Mesodermal cell (in vitro differentiated cells): ENCODE measurements around the gene AGBL4.

Experiments used
- H3K27ac ChIP-seq: 2 replicates; pipeline ENCODE4 v1.7.0; 2013; ENCODE audit warnings: mild to moderate bottlenecking, low read depth, low read length, moderate library complexity; ENCODE audit not compliant: severe bottlenecking
- H3K36me3 ChIP-seq: 2 replicates; pipeline ENCODE4 v1.7.1; 2013; ENCODE audit warnings: mild to moderate bottlenecking, low read length, moderate library complexity; ENCODE audit not compliant: control insufficient read depth, insufficient read depth
- H3K4me1 ChIP-seq: one replicate; pipeline ENCODE4 v1.7.1; 2013; ENCODE audit warnings: mild to moderate bottlenecking, low read length; ENCODE audit not compliant: insufficient read depth, control insufficient read depth, poor library complexity, severe bottlenecking
- H3K4me3 ChIP-seq: 2 replicates; pipeline ENCODE4 v1.7.0; 2013; ENCODE audit warnings: low read length, control low read depth, mild to moderate bottlenecking; ENCODE audit not compliant: insufficient read depth, poor library complexity, severe bottlenecking; ENCODE audit errors: extremely low read depth
- H3K9me3 ChIP-seq: 2 replicates; pipeline ENCODE4 v1.7.1; 2013; ENCODE audit warnings: mild to moderate bottlenecking, low read length, moderate library complexity; ENCODE audit not compliant: control insufficient read depth
- WGBS, 2 experiments: methylation state at CpG; one replicate each; pipeline ENCODE4 v1.1.5; 2013; ENCODE audit warnings: missing lambda C conversion rate in 2 of 2; ENCODE audit not compliant: insufficient coverage in 2 of 2; 5-methylcytosine and 5-hydroxymethylcytosine counted together

AGBL4 gene

GRCh38 chr1:48757363-48757762 lies 1266.4 kb downstream of the AGBL4 start:
- 80% methylated on average over 2 of the region's 2 CpGs; no CpG with 5 or more reads in 1 of the 2 experiments for WGBS, 2 experiments
- Histone ChIP-seq H3K36me3 (peaks cover 15% of the 10 kb centered on the region), H3K4me3 (no peak overlapping the region), H3K9me3 (no peaks in the 10 kb centered on the region), H3K4me1 (no peaks in the 10 kb centered on the region), H3K27ac (no peak overlapping the region)

DNA sequence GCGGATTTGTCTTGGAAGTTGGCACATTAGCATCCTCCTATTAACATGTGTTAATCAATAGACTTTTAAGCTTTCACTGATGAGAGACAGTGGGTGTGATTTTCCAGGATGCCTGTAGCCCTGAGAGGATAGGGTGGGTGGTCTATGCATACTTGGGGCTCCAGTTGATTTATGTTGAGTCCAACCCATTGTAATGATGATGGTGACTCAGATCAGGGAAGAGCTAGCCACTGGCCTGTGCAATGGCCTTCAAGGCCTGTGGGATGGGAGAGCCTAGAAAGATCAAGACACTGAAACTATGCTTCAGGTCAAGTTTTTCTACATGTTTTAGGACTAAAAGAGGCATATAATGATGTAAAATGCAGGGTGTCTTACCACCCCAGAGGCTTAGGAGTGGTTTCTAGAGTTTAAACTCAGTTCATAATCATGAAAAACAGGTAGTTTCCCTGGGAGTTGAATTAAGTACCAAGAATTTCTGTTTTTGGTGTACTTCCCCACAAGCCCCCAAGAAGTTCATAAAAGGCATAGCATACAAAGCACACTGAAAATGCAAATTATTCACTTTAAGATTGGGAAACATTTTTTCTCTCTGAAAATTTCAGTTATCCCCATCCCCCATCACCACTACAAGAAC lies 1267.0 kb downstream of the AGBL4 start:
- no CpG with 5 or more reads among the region's 1 CpG for WGBS, 2 experiments

GRCh38 chr1:48753293-48753692 lies 1270.5 kb downstream of the AGBL4 start:
- H3K27ac ChIP-seq = no peak overlapping the region
- 78 to 100% methylated on average over 1 of the region's 1 CpG for WGBS, 2 experiments
- no peaks in the 10 kb centered on the region for H3K9me3 ChIP-seq
- peaks cover 5% of the 10 kb centered on the region for H3K36me3 ChIP-seq
- no peaks in the 10 kb centered on the region for H3K4me1 ChIP-seq
- no peak overlapping the region for H3K4me3 ChIP-seq

More for the DNA sequence above, 1267.0 kb downstream of the AGBL4 start:
- Histone ChIP-seq H3K4me1 (no peaks in the 10 kb centered on the region), H3K36me3 (peaks cover 15% of the 10 kb centered on the region), H3K4me3 (no peak overlapping the region), H3K9me3 (no peaks in the 10 kb centered on the region), H3K27ac (no peak overlapping the region)

DNA sequence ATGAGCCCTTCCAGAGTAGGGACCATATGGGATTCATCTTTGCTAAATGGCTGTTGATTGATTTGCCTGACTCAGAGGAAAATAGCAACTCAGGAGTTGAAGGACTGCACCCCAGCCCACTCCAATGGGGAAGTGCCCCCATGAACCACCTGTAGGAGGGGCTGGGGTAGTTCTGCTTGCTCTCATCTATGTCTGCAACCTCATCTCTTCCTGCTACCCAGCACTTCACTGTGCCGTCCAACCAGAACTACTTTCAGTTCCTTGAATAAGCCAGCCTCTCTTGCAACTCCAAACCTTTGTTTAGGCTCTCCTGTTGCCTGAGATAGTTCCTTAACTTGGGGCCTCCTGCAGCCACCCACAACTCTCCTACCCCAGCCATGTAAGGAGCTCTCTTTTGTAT lies 1273.6 kb downstream of the AGBL4 start:
- Histone ChIP-seq H3K4me3 (no peak overlapping the region), H3K9me3 (no peaks in the 10 kb centered on the region), H3K27ac (no peak overlapping the region), H3K4me1 (no peaks in the 10 kb centered on the region), H3K36me3 (peaks cover 3% of the 10 kb centered on the region)
- 82 to 100% methylated on average over 1 of the region's 1 CpG for WGBS, 2 experiments

DNA sequence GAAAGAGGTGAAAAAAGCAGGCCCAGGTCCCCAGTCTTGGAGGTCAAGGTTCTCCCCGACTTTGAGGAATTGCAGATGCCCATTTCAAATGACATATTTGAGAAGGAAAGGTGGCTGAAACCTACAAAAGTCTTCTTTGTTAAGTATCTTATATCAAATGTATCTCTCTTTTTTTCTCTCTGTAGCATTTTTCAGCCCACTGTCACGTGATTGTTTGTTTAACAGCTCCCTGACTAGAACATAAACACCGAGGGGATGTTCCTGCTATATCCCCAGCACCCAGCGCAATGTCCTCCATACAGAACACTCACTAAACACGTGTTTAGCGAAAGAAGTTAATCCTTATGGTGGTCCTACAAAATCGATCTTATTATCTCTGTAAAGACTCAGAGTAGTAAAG lies 1274.7 kb downstream of the AGBL4 start:
- WGBS, 2 experiments = 82 to 85% methylated on average over 3 to 4 of the region's 7 CpGs
- H3K36me3 ChIP-seq = no peaks in the 10 kb centered on the region

DNA sequence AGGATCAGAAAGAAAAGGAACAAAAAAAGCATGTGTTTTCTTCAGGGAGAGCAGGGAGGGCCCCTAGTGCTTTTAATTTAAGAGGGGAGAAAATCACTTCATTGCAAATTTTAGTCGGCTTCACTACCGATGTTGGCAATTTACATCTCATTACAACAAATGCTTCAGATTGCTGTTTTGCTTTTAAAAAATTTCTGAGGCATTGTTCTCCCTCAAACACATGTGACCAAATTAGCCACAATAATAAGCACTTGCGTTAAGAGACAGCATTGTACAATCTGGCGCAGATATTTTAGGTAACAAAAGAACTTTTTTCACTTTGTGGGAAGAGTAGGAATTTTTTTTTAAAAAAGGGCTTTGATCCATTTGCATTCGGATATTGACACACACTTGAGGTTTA lies 1276.8 kb downstream of the AGBL4 start:
- no peaks in the 10 kb centered on the region for H3K9me3 ChIP-seq
- H3K36me3 ChIP-seq = no peaks in the 10 kb centered on the region
- no peak overlapping the region for H3K4me3 ChIP-seq
- no peaks in the 10 kb centered on the region for H3K4me1 ChIP-seq
- no peak overlapping the region for H3K27ac ChIP-seq
- 90 to 100% methylated on average over 1 to 3 of the region's 5 CpGs for WGBS, 2 experiments

More for the DNA sequence above, 1274.7 kb downstream of the AGBL4 start:
- Histone ChIP-seq H3K9me3 (no peaks in the 10 kb centered on the region), H3K4me3 (no peak overlapping the region), H3K27ac (no peak overlapping the region), H3K4me1 (no peaks in the 10 kb centered on the region)

DNA sequence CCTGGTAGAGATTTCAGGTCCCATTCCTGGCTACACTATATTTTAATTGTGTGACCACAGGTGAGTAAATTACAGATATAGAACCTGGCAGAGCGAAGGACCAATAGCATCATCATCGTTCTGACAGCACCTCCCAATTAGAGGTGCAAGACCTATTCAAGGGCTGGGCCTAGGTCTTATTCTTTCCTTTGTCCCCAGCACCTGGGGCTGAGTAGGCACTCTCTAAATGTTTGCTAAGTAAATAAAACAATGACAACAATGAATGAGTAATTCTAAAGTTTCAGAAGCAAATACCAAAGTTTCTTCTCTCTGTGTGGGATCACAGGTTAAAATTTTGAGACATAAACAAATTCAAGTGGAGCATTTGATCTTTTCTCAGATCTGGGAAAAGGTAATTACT lies 1279.7 kb downstream of the AGBL4 start:
- no peak overlapping the region for H3K27ac ChIP-seq
- H3K4me3 ChIP-seq = no peak overlapping the region
- no peaks in the 10 kb centered on the region for H3K4me1 ChIP-seq
- no peaks in the 10 kb centered on the region for H3K9me3 ChIP-seq
- 89% methylated on average over 2 of the region's 2 CpGs; no CpG with 5 or more reads in 1 of the 2 experiments for WGBS, 2 experiments
- H3K36me3 ChIP-seq = peaks cover 6% of the 10 kb centered on the region

GRCh38 chr1:48743480-48743879 lies 1280.3 kb downstream of the AGBL4 start:
- H3K4me1 ChIP-seq = no peaks in the 10 kb centered on the region
- no peak overlapping the region for H3K4me3 ChIP-seq
- H3K36me3 ChIP-seq = peaks cover 6% of the 10 kb centered on the region
- H3K9me3 ChIP-seq = no peaks in the 10 kb centered on the region
- H3K27ac ChIP-seq = no peak overlapping the region

DNA sequence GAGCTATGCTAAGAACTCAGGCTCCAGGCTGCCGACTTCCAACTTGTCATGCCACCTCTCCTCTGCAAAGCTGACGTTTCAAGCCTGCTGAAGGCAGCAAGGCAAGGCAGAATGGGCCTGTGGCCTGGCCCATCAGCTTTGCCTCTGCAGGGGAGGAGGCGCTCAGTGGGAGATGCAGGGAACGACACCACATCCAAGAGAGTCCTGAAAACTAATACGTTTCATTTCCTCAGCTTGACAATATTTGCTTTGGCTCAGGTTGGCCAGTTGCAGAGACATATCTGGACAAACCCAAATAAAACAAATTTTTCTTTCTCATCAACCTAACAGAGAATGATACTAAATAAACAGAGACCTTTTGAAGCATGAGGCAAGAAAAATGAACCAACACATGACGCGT lies 1282.4 kb downstream of the AGBL4 start:
- Histone ChIP-seq H3K36me3 (peaks cover 6% of the 10 kb centered on the region), H3K27ac (no peak overlapping the region), H3K9me3 (no peaks in the 10 kb centered on the region), H3K4me3 (no peak overlapping the region), H3K4me1 (no peaks in the 10 kb centered on the region)
- 89 to 96% methylated on average over 5 to 7 of the region's 7 CpGs for WGBS, 2 experiments

GRCh38 chr1:48740621-48741020 lies 1283.1 kb downstream of the AGBL4 start:
- no peaks in the 10 kb centered on the region for H3K9me3 ChIP-seq
- H3K4me3 ChIP-seq = no peak overlapping the region
- no peaks in the 10 kb centered on the region for H3K4me1 ChIP-seq
- 80% methylated on average over 2 to 3 of the region's 3 CpGs for WGBS, 2 experiments
- no peak overlapping the region for H3K27ac ChIP-seq
- H3K36me3 ChIP-seq = peaks cover 6% of the 10 kb centered on the region

GRCh38 chr1:48739091-48739490 lies 1284.7 kb downstream of the AGBL4 start:
- no peak overlapping the region for H3K4me3 ChIP-seq
- H3K9me3 ChIP-seq = no peaks in the 10 kb centered on the region
- no peaks in the 10 kb centered on the region for H3K4me1 ChIP-seq
- H3K27ac ChIP-seq = no peak overlapping the region
- H3K36me3 ChIP-seq = peaks cover 6% of the 10 kb centered on the region
- 40 to 57% methylated on average over 2 to 3 of the region's 3 CpGs for WGBS, 2 experiments
